ENCODE results near the gene CPN2.

- TF ChIP-seq EZH2 (IDR thresholded peaks at IDR 0.05; ENCODE audit: borderline replicate concordance, low read length): no peak
- TF ChIP-seq, protein P1, sequence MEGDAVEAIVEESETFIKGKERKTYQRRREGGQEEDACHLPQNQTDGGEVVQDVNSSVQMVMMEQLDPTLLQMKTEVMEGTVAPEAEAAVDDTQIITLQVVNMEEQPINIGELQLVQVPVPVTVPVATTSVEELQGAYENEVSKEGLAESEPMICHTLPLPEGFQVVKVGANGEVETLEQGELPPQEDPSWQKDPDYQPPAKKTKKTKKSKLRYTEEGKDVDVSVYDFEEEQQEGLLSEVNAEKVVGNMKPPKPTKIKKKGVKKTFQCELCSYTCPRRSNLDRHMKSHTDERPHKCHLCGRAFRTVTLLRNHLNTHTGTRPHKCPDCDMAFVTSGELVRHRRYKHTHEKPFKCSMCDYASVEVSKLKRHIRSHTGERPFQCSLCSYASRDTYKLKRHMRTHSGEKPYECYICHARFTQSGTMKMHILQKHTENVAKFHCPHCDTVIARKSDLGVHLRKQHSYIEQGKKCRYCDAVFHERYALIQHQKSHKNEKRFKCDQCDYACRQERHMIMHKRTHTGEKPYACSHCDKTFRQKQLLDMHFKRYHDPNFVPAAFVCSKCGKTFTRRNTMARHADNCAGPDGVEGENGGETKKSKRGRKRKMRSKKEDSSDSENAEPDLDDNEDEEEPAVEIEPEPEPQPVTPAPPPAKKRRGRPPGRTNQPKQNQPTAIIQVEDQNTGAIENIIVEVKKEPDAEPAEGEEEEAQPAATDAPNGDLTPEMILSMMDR (conservative IDR thresholded peaks at IDR 0.05 in 1 of 2, IDR thresholded peaks at IDR 0.05 in 1 of 2; ENCODE audit: extremely low read depth in 1 of 2, insufficient read depth in 1 of 2, low read depth in 1 of 2, low read length in 2 of 2): no peak
Measured at GRCh38 chr3:194300936-194301335, 50.2 kb downstream of the CPN2 start.

Data from mammary epithelial cell (primary cell).